RPMI8226 (cell line): ENCODE results near the gene CARMIL1.
A peak's percentile ranks its signal among the peaks of the same experiment; 100 is the strongest.

Source experiments
- DNase-seq: peaks from one replicate; pipeline ENCODE4 v3.0.0-alpha.2; 2015

The CARMIL1 gene

GRCh38 chr6:25278914-25279747 is at the start of gene CARMIL1:
Gene CARMIL1 (plus strand): TSS chr6:25279374. CDS start chr6:25279796, 422 bp downstream.
- peak; percentile 95 for DNase-seq

GRCh38 chr6:25229671-25230321 is 49.4 kb upstream of the CARMIL1 start:
- DNase-seq = no peak

GRCh38 chr6:25232479-25232878 is 46.7 kb upstream of the CARMIL1 start:
- DNase-seq = no peak

- no peak for DNase-seq
Measured at GRCh38 chr6:25233226-25233625, 45.9 kb upstream of the CARMIL1 start.

- no peak for DNase-seq
Measured at GRCh38 chr6:25237579-25237978, 41.6 kb upstream of the CARMIL1 start.

- DNase-seq = no peak
Measured at GRCh38 chr6:25239059-25239458, 40.1 kb upstream of the CARMIL1 start.

- no peak for DNase-seq
Measured at GRCh38 chr6:25239498-25239897, 39.7 kb upstream of the CARMIL1 start.

- DNase-seq = no peak
Measured at GRCh38 chr6:25242567-25242966, 36.6 kb upstream of the CARMIL1 start.

GRCh38 chr6:25244865-25245264 is 34.3 kb upstream of the CARMIL1 start:
- DNase-seq = no peak

- DNase-seq = no peak
Measured at GRCh38 chr6:25248123-25248522, 31.1 kb upstream of the CARMIL1 start.

GRCh38 chr6:25249133-25249532 is 30.0 kb upstream of the CARMIL1 start:
- no peak for DNase-seq

GRCh38 chr6:25250878-25251277 is 28.3 kb upstream of the CARMIL1 start:
- peak; percentile 51 for DNase-seq

- no peak for DNase-seq
Measured at GRCh38 chr6:25251426-25251825, 27.7 kb upstream of the CARMIL1 start.

GRCh38 chr6:25253351-25253750 is 25.8 kb upstream of the CARMIL1 start:
- DNase-seq = no peak

- DNase-seq = no peak
Measured at GRCh38 chr6:25254671-25255070, 24.5 kb upstream of the CARMIL1 start.

- no peak for DNase-seq
Measured at GRCh38 chr6:25257686-25258348, 21.4 kb upstream of the CARMIL1 start.

- DNase-seq = no peak
Measured at GRCh38 chr6:25259756-25260155, 19.4 kb upstream of the CARMIL1 start.

GRCh38 chr6:25263657-25264056 is 15.5 kb upstream of the CARMIL1 start:
- no peak for DNase-seq

- DNase-seq = no peak
Measured at GRCh38 chr6:25266456-25267100, 12.6 kb upstream of the CARMIL1 start.

- DNase-seq = no peak
Measured at GRCh38 chr6:25267662-25268061, 11.5 kb upstream of the CARMIL1 start.

- no peak for DNase-seq
Measured at GRCh38 chr6:25270559-25270958, 8.6 kb upstream of the CARMIL1 start.

GRCh38 chr6:25275436-25275835 is 3.7 kb upstream of the CARMIL1 start:
- no peak for DNase-seq

GRCh38 chr6:25277386-25277785 is 1.8 kb upstream of the CARMIL1 start:
- DNase-seq = no peak
